ENCODE measurements around the gene PDIA2. TPM values are rescaled to one million over a fixed set of nuclear protein-coding genes. Genes with fewer than 3 reads are reported as not detected.
A peak's percentile ranks its signal among the peaks of the same experiment; 100 is the strongest.

PDIA2 gene
- total and polyA plus RNA-seq, 10 of the 15 experiments (the other 5 are each of a cell fraction or from before 2014, with no cell fraction given): 0.11 to 0.36 TPM; not detected in 8

- ChIA-PET SMC1A (ENCODE audit: uncharacterized antibody, unreplicated experiment) (interaction anchor here (2.5 kb wide), 1 partner anchor 24 kb away, joined by 9 read pairs; no protein-coding TSS in a partner anchor), RAD21 (ENCODE audit: unreplicated experiment) (interaction anchor here (1.1 kb wide), 1 partner anchor 23 kb away, joined by 4 read pairs; no protein-coding TSS in a partner anchor), CTCF (interaction anchor here (0.7 kb wide), 1 partner anchor 218 kb away, joined by 5 read pairs; no protein-coding TSS in a partner anchor), POLR2A (interaction anchor here (0.7 kb wide), 1 partner anchor 26 kb away, joined by 6 read pairs; no protein-coding TSS in a partner anchor)
- Histone ChIP-seq H2AFZ (ENCODE audit: control insufficient read depth, low read depth, low read length) (peak overlapping the region; percentile 45), H3K4me3 (peak overlapping the region; percentile 68), H3K4me2 (ENCODE audit: control insufficient read depth, insufficient read depth) (peak overlapping the region; percentile 97), H3K27ac (ENCODE audit: control insufficient read depth, insufficient read depth) (peak overlapping the region; percentile 69), H3K9ac (ENCODE audit: control insufficient read depth, insufficient read depth, low read length) (peak overlapping the region; percentile 51), H3K79me2 (ENCODE audit: control insufficient read depth, insufficient read depth, low read length) (peaks cover 19% of the 10 kb centered on the region), H3K27me3 (replicated peaks in 1 of 2; ENCODE audit: control insufficient read depth in 2 of 2, insufficient read depth in 2 of 2, low read length in 1 of 2) (no peaks in the 10 kb centered on the region), H3K36me3 (ENCODE audit: control insufficient read depth in 2 of 2, insufficient read depth in 2 of 2, low read length in 1 of 2) (peaks cover 0 to 1% of the 10 kb centered on the region in 2 experiments; a peak in 2 of 4 replicates), H3K9me3 (replicated peaks; ENCODE audit: control insufficient read depth, insufficient read depth, low read length) (no peaks in the 10 kb centered on the region), H3K4me1 (ENCODE audit: control insufficient read depth, insufficient read depth, low read length) (peaks cover 27% of the 10 kb centered on the region), H4K20me1 (ENCODE audit: control insufficient read depth, insufficient read depth) (no peaks in the 10 kb centered on the region)
- BruUV-seq (replicated peaks): no TSS peak
- 77% methylated on average over 28 of the region's 28 CpGs for WGBS (ENCODE audit: insufficient coverage, insufficient replicate concordance, low lambda C conversion rate, missing lambda C conversion rate)
- DNase-seq (ENCODE audit: low read depth, low spot score) (no peak), FAIRE-seq (no peak), ATAC-seq (no peak; the same call in 2 of the 3 replicates)
- intact Hi-C loops (cut with micrococcal nuclease; ENCODE audit: unreplicated experiment): no loop called here
- TF ChIP-seq MAX (IDR thresholded peaks at IDR 0.05; ENCODE audit: low read depth, low read length) (no peak), TCF12 (IDR thresholded peaks at IDR 0.05; ENCODE audit: low read depth, low read length) (no peak), SMARCA5 (IDR thresholded peaks at IDR 0.05) (no peak), KLF5 (IDR thresholded peaks at IDR 0.05; ENCODE audit: partially characterized antibody) (no peak), NRF1 (conservative IDR thresholded peaks at IDR 0.05; ENCODE audit: low read depth, low read length) (no peak), RUNX3 (IDR thresholded peaks at IDR 0.05; ENCODE audit: low read length) (peak; percentile 36; the same call in 1 of the 2 replicates), ZNF622 (IDR thresholded peaks at IDR 0.05) (no peak), HDAC6 (IDR thresholded peaks at IDR 0.05; ENCODE audit: unreplicated experiment) (no peak), MLLT1 (IDR thresholded peaks at IDR 0.05) (no peak), NR2F1 (conservative IDR thresholded peaks at IDR 0.05) (0 out of 2 replicates have a peak, but pooled peaks have one; percentile 6)
- TF ChIP-seq, protein P1, sequence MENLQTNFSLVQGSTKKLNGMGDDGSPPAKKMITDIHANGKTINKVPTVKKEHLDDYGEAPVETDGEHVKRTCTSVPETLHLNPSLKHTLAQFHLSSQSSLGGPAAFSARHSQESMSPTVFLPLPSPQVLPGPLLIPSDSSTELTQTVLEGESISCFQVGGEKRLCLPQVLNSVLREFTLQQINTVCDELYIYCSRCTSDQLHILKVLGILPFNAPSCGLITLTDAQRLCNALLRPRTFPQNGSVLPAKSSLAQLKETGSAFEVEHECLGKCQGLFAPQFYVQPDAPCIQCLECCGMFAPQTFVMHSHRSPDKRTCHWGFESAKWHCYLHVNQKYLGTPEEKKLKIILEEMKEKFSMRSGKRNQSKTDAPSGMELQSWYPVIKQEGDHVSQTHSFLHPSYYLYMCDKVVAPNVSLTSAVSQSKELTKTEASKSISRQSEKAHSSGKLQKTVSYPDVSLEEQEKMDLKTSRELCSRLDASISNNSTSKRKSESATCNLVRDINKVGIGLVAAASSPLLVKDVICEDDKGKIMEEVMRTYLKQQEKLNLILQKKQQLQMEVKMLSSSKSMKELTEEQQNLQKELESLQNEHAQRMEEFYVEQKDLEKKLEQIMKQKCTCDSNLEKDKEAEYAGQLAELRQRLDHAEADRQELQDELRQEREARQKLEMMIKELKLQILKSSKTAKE (IDR thresholded peaks at IDR 0.05; ENCODE audit: low read depth, poor library complexity, severe bottlenecking): no peak
- TF ChIP-seq, protein P2, sequence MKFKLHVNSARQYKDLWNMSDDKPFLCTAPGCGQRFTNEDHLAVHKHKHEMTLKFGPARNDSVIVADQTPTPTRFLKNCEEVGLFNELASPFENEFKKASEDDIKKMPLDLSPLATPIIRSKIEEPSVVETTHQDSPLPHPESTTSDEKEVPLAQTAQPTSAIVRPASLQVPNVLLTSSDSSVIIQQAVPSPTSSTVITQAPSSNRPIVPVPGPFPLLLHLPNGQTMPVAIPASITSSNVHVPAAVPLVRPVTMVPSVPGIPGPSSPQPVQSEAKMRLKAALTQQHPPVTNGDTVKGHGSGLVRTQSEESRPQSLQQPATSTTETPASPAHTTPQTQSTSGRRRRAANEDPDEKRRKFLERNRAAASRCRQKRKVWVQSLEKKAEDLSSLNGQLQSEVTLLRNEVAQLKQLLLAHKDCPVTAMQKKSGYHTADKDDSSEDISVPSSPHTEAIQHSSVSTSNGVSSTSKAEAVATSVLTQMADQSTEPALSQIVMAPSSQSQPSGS (IDR thresholded peaks at IDR 0.05; ENCODE audit: low read length): no peak
- in situ Hi-C loops (cut with MboI): no loop called here
Measured at GRCh38 chr16:325375-326145, 42.6 kb downstream of the PDIA2 start.
